Testis (tissue), 3 donors: Measurements from ENCODE around the gene PRKG1. TPM values are rescaled to one million over a fixed set of nuclear protein-coding genes. Genes with fewer than 3 reads are reported as not detected.

ENCODE experiments used
- microRNA counts, 2 donors: library from miRNA; unstranded; fragments of <30 nt; microRNA quantifications; one replicate each; lab custom pipeline; 2016
- microRNA-seq, 2 donors: library from miRNA; unstranded; fragments of <30 nt; microRNA quantifications; one replicate each; pipeline ENCODE4, GENCODE V29; 2016; ENCODE audit warnings: borderline number of aligned reads in 2 of 2, borderline replicate concordance in 1 of 2
- polyA plus RNA-seq: library from polyadenylated mRNA; stranded (reverse); fragments of 350-450 nt; fragmentation: Illumina TruSeq; extraction: RNeasy Lipid Tissue Mini Kit (QIAGEN cat#74804); gene quantifications from one replicate; pipeline ENCODE4 v1.2.3, GENCODE V29; 2014; ENCODE audit warnings: low read depth, low replicate concordance; ENCODE audit not compliant: insufficient read depth
- small RNA-seq, 2 donors: library from RNA; depleted of rRNA; stranded (forward); fragments of <200 nt; gene quantifications; one replicate each; pipeline ENCODE3, GENCODE V24; 2016
- total RNA-seq, 2 donors: library from RNA; depleted of rRNA; stranded (reverse); fragments of >200 nt; gene quantifications; one replicate each; pipeline ENCODE4 v1.2.3, GENCODE V29; 2016

The PRKG1 gene
- total and polyA plus RNA-seq, 3 donors from 2014 or later, result 6.3 to 15.3 (median 12.5) TPM

MicroRNAs within 50 kb of the gene (microRNA counts, 767-probe panel; counts per million panel counts)
- microRNA hsa-miR-605 (lab: Ali Mortazavi, UCI), result 0 to 152 counts per million in 2 donors

Small RNA genes within 50 kb of the gene (microRNA-seq; reads per million reads assigned to microRNA genes)
- gene MIR605, result 0 to 2.1 reads per million in 2 donors

Small RNA genes within 50 kb of the gene (small RNA-seq; reads per million reads assigned to genes)
- gene MIR605, result 0 reads per million in 2 donors

Other genes with a start within 250 kb of the PRKG1 start
- not detected for gene A1CF, start 188.9 kb upstream of the PRKG1 start, total RNA-seq
- gene A1CF, start 188.9 kb upstream of the PRKG1 start, polyA plus RNA-seq, result 0.12 TPM